Activated CD4-positive, alpha-beta T cell treated with anti-CD3 and anti-CD28 coated beads for 36 hours (primary cell): ENCODE results near the gene CAMKMT. TPM values are rescaled to one million over a fixed set of nuclear protein-coding genes. Genes with fewer than 3 reads are reported as not detected.
"Not testable (repeated sequence)": the region's sequence is repeated elsewhere in the genome, so short reads cannot be mapped to it uniquely, and the experiment has no call there.

ENCODE experiments used
- ATAC-seq: fragments of 200-7000 bp; cut with Tn5 transposase; one replicate; pipeline ENCODE4 v1.10.0; 2021; ENCODE audit warnings: mild to moderate bottlenecking, moderate library complexity
- CTCF ChIA-PET: fragments of 350-600 bp; sonication (Branson Sonifier 250); formaldehyde crosslinking; loops from one replicate; lab custom pipeline; 2021; ENCODE audit warnings: antibody characterized with exemption; lab: Charles Lee
- POLR2A ChIA-PET: fragments of 350-600 bp; sonication (Branson Sonifier 250); formaldehyde crosslinking; loops from one replicate; lab custom pipeline; 2021; ENCODE audit warnings: antibody characterized with exemption, inconsistent platforms; lab: Charles Lee
- DNase-seq: peaks from one replicate; pipeline ENCODE4 v3.0.0-alpha.2; 2020
- H3K27ac Mint-ChIP-seq: one replicate; pipeline ENCODE4 v1.8.0; 2021; ENCODE audit warnings: mixed read lengths
- H3K27me3 Mint-ChIP-seq: one replicate; pipeline ENCODE4 v1.8.0; 2021; ENCODE audit warnings: mixed read lengths
- H3K36me3 Mint-ChIP-seq: one replicate; pipeline ENCODE4 v1.8.0; 2021; ENCODE audit warnings: low read depth, mixed read lengths
- H3K4me1 Mint-ChIP-seq: one replicate; pipeline ENCODE4 v1.8.0; 2021; ENCODE audit warnings: mixed read lengths
- H3K4me3 Mint-ChIP-seq: one replicate; pipeline ENCODE4 v1.8.0; 2021; ENCODE audit warnings: mild to moderate bottlenecking, moderate library complexity, mixed read lengths
- H3K9me3 Mint-ChIP-seq: one replicate; pipeline ENCODE4 v1.8.0; 2021; ENCODE audit warnings: low read depth, mixed read lengths
- intact Hi-C, 2 experiments: fragments of 100-400 bp; cut with DNase I in 1 of 2; cut with micrococcal nuclease in 1 of 2; formaldehyde crosslinking; loops; one replicate each; pipeline versions ENCODE4 v1.14.2 to v1.15.1; 2022 to 2024; cut with DNase I, micrococcal nuclease
- total RNA-seq, 2 experiments: library from RNA; stranded (reverse); gene quantifications; one replicate each; pipeline ENCODE4 v1.2.3, GENCODE V29; 2021

CAMKMT gene
- total RNA-seq, 2 experiments from 2014 or later = 10.8 to 13.3 TPM

- Mint-ChIP-seq H3K36me3 (no peaks in the 10 kb centered on the region), H3K9me3 (no peaks in the 10 kb centered on the region), H3K4me1 (no peaks in the 10 kb centered on the region), H3K27me3 (no peaks in the 10 kb centered on the region), H3K4me3 (no peak overlapping the region), H3K27ac (no peak overlapping the region)
- intact Hi-C loops = no loop called here
- CTCF ChIA-PET = interaction anchor here (0.5 to 1.2 kb wide), 2 partner anchors 15 to 40 kb away, joined by 4 read pairs; no protein-coding TSS in a partner anchor
- POLR2A ChIA-PET = no interaction called here
- no peak for DNase-seq
- no peak for ATAC-seq
Observed at GRCh38 chr2:44495544-44495943, 133.8 kb downstream of the CAMKMT start.

GRCh38 chr2:44496130-44496529 lies 134.4 kb downstream of the CAMKMT start:
- Mint-ChIP-seq H3K9me3 (no peaks in the 10 kb centered on the region), H3K27ac (no peak overlapping the region), H3K4me3 (no peak overlapping the region), H3K4me1 (no peaks in the 10 kb centered on the region), H3K36me3 (no peaks in the 10 kb centered on the region), H3K27me3 (no peaks in the 10 kb centered on the region)
- intact Hi-C loops = no loop called here
- ATAC-seq = no peak
- ChIA-PET CTCF (interaction anchor here (0.5 to 1.2 kb wide), 2 partner anchors 16 to 40 kb away, joined by 4 read pairs; no protein-coding TSS in a partner anchor), POLR2A (no interaction called here)
- DNase-seq = no peak

- Mint-ChIP-seq H3K4me1 (no peaks in the 10 kb centered on the region), H3K27me3 (no peaks in the 10 kb centered on the region), H3K27ac (no peak overlapping the region), H3K36me3 (no peaks in the 10 kb centered on the region), H3K9me3 (no peaks in the 10 kb centered on the region), H3K4me3 (no peak overlapping the region)
- ATAC-seq (no peak), DNase-seq (no peak)
- ChIA-PET CTCF (interaction anchor here (0.9 to 1.1 kb wide), 2 partner anchors 19 to 457 kb away, joined by 3 to 4 read pairs; no protein-coding TSS in a partner anchor), POLR2A (no interaction called here)
- intact Hi-C loops = no loop called here
Observed at GRCh38 chr2:44498551-44498950, 136.8 kb downstream of the CAMKMT start.

GRCh38 chr2:44505664-44506063 lies 143.9 kb downstream of the CAMKMT start:
- DNase-seq, ATAC-seq, H3K27ac Mint-ChIP-seq, H3K9me3 Mint-ChIP-seq, H3K27me3 Mint-ChIP-seq, H3K36me3 Mint-ChIP-seq, H3K4me1 Mint-ChIP-seq, POLR2A ChIA-PET, intact Hi-C loops, H3K4me3 Mint-ChIP-seq: not testable (repeated sequence)
- CTCF ChIA-PET = interaction anchor here (1.1 to 1.8 kb wide), 2 partner anchors 10 to 479 kb away, joined by 3 to 4 read pairs; no protein-coding TSS in a partner anchor

GRCh38 chr2:44510246-44510645 lies 148.5 kb downstream of the CAMKMT start:
- H3K27ac Mint-ChIP-seq = no peak overlapping the region
- ATAC-seq = no peak
- H3K27me3 Mint-ChIP-seq = no peaks in the 10 kb centered on the region
- no peak overlapping the region for H3K4me3 Mint-ChIP-seq
- peaks cover 9% of the 10 kb centered on the region for H3K36me3 Mint-ChIP-seq
- H3K9me3 Mint-ChIP-seq = no peaks in the 10 kb centered on the region
- no peak for DNase-seq
- intact Hi-C loops = no loop called here
- CTCF ChIA-PET = interaction anchor here (1.5 kb wide), 1 partner anchor 31 kb away, joined by 4 read pairs; no protein-coding TSS in a partner anchor
- POLR2A ChIA-PET = no interaction called here
- H3K4me1 Mint-ChIP-seq = no peaks in the 10 kb centered on the region

- peaks cover 6% of the 10 kb centered on the region for H3K9me3 Mint-ChIP-seq
- ChIA-PET CTCF (interaction anchor here (0.6 to 2.2 kb wide), 4 partner anchors 10 to 257 kb away, joined by 3 to 8 read pairs (median 4); no protein-coding TSS in a partner anchor), POLR2A (interaction anchor here (0.6 kb wide), 1 partner anchor 696 kb away, joined by 4 read pairs; no protein-coding TSS in a partner anchor)
- no peak for DNase-seq
- intact Hi-C loops = no loop called here
- H3K27ac Mint-ChIP-seq = peak overlapping the region; percentile 29
- H3K36me3 Mint-ChIP-seq = peaks cover 12% of the 10 kb centered on the region
- no peak overlapping the region for H3K4me3 Mint-ChIP-seq
- H3K27me3 Mint-ChIP-seq = no peaks in the 10 kb centered on the region
- no peaks in the 10 kb centered on the region for H3K4me1 Mint-ChIP-seq
- ATAC-seq = no peak
Observed at GRCh38 chr2:44515416-44515815, 153.7 kb downstream of the CAMKMT start.

GRCh38 chr2:44519026-44519425 lies 157.3 kb downstream of the CAMKMT start:
- H3K4me3 Mint-ChIP-seq = no peak overlapping the region
- no peak for DNase-seq
- intact Hi-C loops = no loop called here
- peaks cover 11% of the 10 kb centered on the region for H3K9me3 Mint-ChIP-seq
- CTCF ChIA-PET = interaction anchor here (0.5 kb wide), 1 partner anchor 472 kb away, joined by 3 read pairs; no protein-coding TSS in a partner anchor
- H3K4me1 Mint-ChIP-seq = no peaks in the 10 kb centered on the region
- POLR2A ChIA-PET = no interaction called here
- H3K36me3 Mint-ChIP-seq = peaks cover 22% of the 10 kb centered on the region
- no peak overlapping the region for H3K27ac Mint-ChIP-seq
- no peak for ATAC-seq
- no peaks in the 10 kb centered on the region for H3K27me3 Mint-ChIP-seq

- no peak for ATAC-seq
Observed at GRCh38 chr2:44522846-44523245, 161.1 kb downstream of the CAMKMT start.

GRCh38 chr2:44524347-44524926 lies 162.7 kb downstream of the CAMKMT start:
- no peak overlapping the region for H3K27ac Mint-ChIP-seq
- DNase-seq (no peak), ATAC-seq (no peak)
- peaks cover 3% of the 10 kb centered on the region for H3K4me1 Mint-ChIP-seq
- H3K27me3 Mint-ChIP-seq = no peaks in the 10 kb centered on the region
- intact Hi-C loops = no loop called here
- CTCF ChIA-PET = interaction anchor here (0.6 to 1.3 kb wide), 3 partner anchors 19 to 115 kb away, joined by 3 read pairs; no protein-coding TSS in a partner anchor
- H3K36me3 Mint-ChIP-seq = peaks cover 18% of the 10 kb centered on the region
- H3K4me3 Mint-ChIP-seq = no peak overlapping the region
- H3K9me3 Mint-ChIP-seq = peaks cover 12% of the 10 kb centered on the region
- POLR2A ChIA-PET = no interaction called here

More at GRCh38 chr2:44522846-44523245, 161.1 kb downstream of the CAMKMT start:
- ChIA-PET POLR2A (no interaction called here), CTCF (interaction anchor here (1.7 kb wide), 1 partner anchor 43 kb away, joined by 4 read pairs; no protein-coding TSS in a partner anchor)
- no peak overlapping the region for H3K27ac Mint-ChIP-seq
- H3K4me1 Mint-ChIP-seq = peaks cover 1% of the 10 kb centered on the region
- intact Hi-C loops = no loop called here
- peaks cover 20% of the 10 kb centered on the region for H3K36me3 Mint-ChIP-seq
- H3K4me3 Mint-ChIP-seq = no peak overlapping the region
- H3K27me3 Mint-ChIP-seq = no peaks in the 10 kb centered on the region
- H3K9me3 Mint-ChIP-seq = peaks cover 13% of the 10 kb centered on the region
- DNase-seq = no peak

GRCh38 chr2:44526352-44526751 lies 164.6 kb downstream of the CAMKMT start:
- intact Hi-C loops = no loop called here

GRCh38 chr2:44528595-44528994 lies 166.8 kb downstream of the CAMKMT start:
- no peak overlapping the region for H3K27ac Mint-ChIP-seq
- no peak overlapping the region for H3K4me3 Mint-ChIP-seq
- CTCF ChIA-PET = no interaction called here
- no peaks in the 10 kb centered on the region for H3K27me3 Mint-ChIP-seq
- intact Hi-C loops = no loop called here
- POLR2A ChIA-PET = no interaction called here
- peaks cover 7% of the 10 kb centered on the region for H3K36me3 Mint-ChIP-seq
- H3K9me3 Mint-ChIP-seq = peaks cover 4% of the 10 kb centered on the region
- peaks cover 3% of the 10 kb centered on the region for H3K4me1 Mint-ChIP-seq
- ATAC-seq (no peak), DNase-seq (no peak)

More at GRCh38 chr2:44526352-44526751, 164.6 kb downstream of the CAMKMT start:
- ChIA-PET CTCF (interaction anchor here (1.3 kb wide), 1 partner anchor 21 kb away, joined by 3 read pairs; no protein-coding TSS in a partner anchor), POLR2A (no interaction called here)
- peaks cover 3% of the 10 kb centered on the region for H3K4me1 Mint-ChIP-seq
- no peak for ATAC-seq
- no peak for DNase-seq
- H3K27me3 Mint-ChIP-seq = no peaks in the 10 kb centered on the region
- peaks cover 2% of the 10 kb centered on the region for H3K9me3 Mint-ChIP-seq
- H3K36me3 Mint-ChIP-seq = peaks cover 10% of the 10 kb centered on the region
- no peak overlapping the region for H3K27ac Mint-ChIP-seq
- no peak overlapping the region for H3K4me3 Mint-ChIP-seq

GRCh38 chr2:44529448-44529847 lies 167.7 kb downstream of the CAMKMT start:
- peaks cover 3% of the 10 kb centered on the region for H3K4me1 Mint-ChIP-seq
- ChIA-PET CTCF (interaction anchor here (0.7 to 0.9 kb wide), 2 partner anchors 12 to 19 kb away, joined by 3 to 4 read pairs; no protein-coding TSS in a partner anchor), POLR2A (no interaction called here)
- H3K9me3 Mint-ChIP-seq = peaks cover 3% of the 10 kb centered on the region
- DNase-seq (no peak), ATAC-seq (no peak)
- intact Hi-C loops = no loop called here
- no peak overlapping the region for H3K4me3 Mint-ChIP-seq
- no peak overlapping the region for H3K27ac Mint-ChIP-seq
- H3K27me3 Mint-ChIP-seq = no peaks in the 10 kb centered on the region
- H3K36me3 Mint-ChIP-seq = peaks cover 11% of the 10 kb centered on the region
